ENCODE results near the gene CEP85. TPM values are rescaled to one million over a fixed set of nuclear protein-coding genes. Genes with fewer than 3 reads are reported as not detected.

Gene CEP85
- total and polyA plus RNA-seq, 9 of the 15 experiments (the other 6 are each of a cell fraction or from before 2014, with no cell fraction given), result 42.1 to 140 (median 92.6) TPM

- TF ChIP-seq ZNF592 (IDR thresholded peaks at IDR 0.05), result peak; percentile 60
- TF ChIP-seq NRF1 (conservative IDR thresholded peaks at IDR 0.05 in 1 of 2, IDR thresholded peaks at IDR 0.05 in 1 of 2), result peak; percentile 62 to 74
- peak in 1 of 2 experiments; percentile 20; a peak in 1 of 4 replicates for TF ChIP-seq ARNT (IDR thresholded peaks at IDR 0.05)
- peak in 1 of 2 experiments; percentile 36; a peak in 1 of 4 replicates for TF ChIP-seq HDAC1 (IDR thresholded peaks at IDR 0.05)
- peak; percentile 62 for TF ChIP-seq L3MBTL2 (IDR thresholded peaks at IDR 0.05)
- peak; percentile 46; the same call in 1 of the 2 replicates for TF ChIP-seq PHF21A (IDR thresholded peaks at IDR 0.05; ENCODE audit: borderline replicate concordance, low read depth)
- 0 out of 2 replicates have a peak, but pooled peaks have one; percentile 51 for TF ChIP-seq ZKSCAN1 (IDR thresholded peaks at IDR 0.05; ENCODE audit: low read depth, low read length)
- TF ChIP-seq ZNF583 (CRISPR knock-in tag; IDR thresholded peaks at IDR 0.05), result peak; percentile 49
- 0 out of 2 replicates have a peak, but pooled peaks have one; percentile 55 for TF ChIP-seq MTA3 (IDR thresholded peaks at IDR 0.05; ENCODE audit: borderline replicate concordance)
- TF ChIP-seq, protein P1, sequence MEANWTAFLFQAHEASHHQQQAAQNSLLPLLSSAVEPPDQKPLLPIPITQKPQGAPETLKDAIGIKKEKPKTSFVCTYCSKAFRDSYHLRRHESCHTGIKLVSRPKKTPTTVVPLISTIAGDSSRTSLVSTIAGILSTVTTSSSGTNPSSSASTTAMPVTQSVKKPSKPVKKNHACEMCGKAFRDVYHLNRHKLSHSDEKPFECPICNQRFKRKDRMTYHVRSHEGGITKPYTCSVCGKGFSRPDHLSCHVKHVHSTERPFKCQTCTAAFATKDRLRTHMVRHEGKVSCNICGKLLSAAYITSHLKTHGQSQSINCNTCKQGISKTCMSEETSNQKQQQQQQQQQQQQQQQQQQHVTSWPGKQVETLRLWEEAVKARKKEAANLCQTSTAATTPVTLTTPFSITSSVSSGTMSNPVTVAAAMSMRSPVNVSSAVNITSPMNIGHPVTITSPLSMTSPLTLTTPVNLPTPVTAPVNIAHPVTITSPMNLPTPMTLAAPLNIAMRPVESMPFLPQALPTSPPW (CRISPR knock-in tag; IDR thresholded peaks at IDR 0.05), result peak; percentile 65
- TF ChIP-seq, protein P2, sequence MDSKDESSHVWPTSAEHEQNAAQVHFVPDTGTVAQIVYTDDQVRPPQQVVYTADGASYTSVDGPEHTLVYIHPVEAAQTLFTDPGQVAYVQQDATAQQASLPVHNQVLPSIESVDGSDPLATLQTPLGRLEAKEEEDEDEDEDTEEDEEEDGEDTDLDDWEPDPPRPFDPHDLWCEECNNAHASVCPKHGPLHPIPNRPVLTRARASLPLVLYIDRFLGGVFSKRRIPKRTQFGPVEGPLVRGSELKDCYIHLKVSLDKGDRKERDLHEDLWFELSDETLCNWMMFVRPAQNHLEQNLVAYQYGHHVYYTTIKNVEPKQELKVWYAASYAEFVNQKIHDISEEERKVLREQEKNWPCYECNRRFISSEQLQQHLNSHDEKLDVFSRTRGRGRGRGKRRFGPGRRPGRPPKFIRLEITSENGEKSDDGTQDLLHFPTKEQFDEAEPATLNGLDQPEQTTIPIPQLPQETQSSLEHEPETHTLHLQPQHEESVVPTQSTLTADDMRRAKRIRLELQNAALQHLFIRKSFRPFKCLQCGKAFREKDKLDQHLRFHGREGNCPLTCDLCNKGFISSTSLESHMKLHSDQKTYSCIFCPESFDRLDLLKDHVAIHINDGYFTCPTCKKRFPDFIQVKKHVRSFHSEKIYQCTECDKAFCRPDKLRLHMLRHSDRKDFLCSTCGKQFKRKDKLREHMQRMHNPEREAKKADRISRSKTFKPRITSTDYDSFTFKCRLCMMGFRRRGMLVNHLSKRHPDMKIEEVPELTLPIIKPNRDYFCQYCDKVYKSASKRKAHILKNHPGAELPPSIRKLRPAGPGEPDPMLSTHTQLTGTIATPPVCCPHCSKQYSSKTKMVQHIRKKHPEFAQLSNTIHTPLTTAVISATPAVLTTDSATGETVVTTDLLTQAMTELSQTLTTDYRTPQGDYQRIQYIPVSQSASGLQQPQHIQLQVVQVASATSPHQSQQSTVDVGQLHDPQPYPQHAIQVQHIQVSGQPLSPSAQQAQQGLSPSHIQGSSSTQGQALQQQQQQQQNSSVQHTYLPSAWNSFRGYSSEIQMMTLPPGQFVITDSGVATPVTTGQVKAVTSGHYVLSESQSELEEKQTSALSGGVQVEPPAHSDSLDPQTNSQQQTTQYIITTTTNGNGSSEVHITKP (IDR thresholded peaks at IDR 0.05; ENCODE audit: partially characterized antibody), result no peak
- TF ChIP-seq, protein P3, sequence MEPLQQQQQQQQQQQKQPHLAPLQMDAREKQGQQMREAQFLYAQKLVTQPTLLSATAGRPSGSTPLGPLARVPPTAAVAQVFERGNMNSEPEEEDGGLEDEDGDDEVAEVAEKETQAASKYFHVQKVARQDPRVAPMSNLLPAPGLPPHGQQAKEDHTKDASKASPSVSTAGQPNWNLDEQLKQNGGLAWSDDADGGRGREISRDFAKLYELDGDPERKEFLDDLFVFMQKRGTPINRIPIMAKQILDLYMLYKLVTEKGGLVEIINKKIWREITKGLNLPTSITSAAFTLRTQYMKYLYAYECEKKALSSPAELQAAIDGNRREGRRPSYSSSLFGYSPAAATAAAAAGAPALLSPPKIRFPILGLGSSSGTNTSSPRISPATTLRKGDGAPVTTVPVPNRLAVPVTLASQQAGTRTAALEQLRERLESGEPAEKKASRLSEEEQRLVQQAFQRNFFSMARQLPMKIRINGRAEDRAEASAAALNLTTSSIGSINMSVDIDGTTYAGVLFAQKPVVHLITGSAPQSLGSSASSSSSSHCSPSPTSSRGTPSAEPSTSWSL (CRISPR knock-in tag; IDR thresholded peaks at IDR 0.05; ENCODE audit: borderline replicate concordance), result no peak
- no peak for TF ChIP-seq STAT5B (CRISPR knock-in tag; IDR thresholded peaks at IDR 0.05)
- TF ChIP-seq SIN3A (IDR thresholded peaks at IDR 0.05; ENCODE audit: borderline replicate concordance in 2 of 2, control insufficient read depth in 1 of 2, low read depth in 2 of 2, low read length in 2 of 2), result no peak
- TF ChIP-seq DMBX1 (CRISPR knock-in tag; IDR thresholded peaks at IDR 0.05; ENCODE audit: borderline replicate concordance), result 0 out of 2 replicates have a peak, but pooled peaks have one; percentile 23
These were observed 87.5 kb downstream of the CEP85 start (continued) for GRCh38 chr1:26321315-26322041.

Data from K562 (cell line).